Breast epithelium (tissue), 4 donors: ENCODE measurements around the gene CTCFL. TPM values are rescaled to one million over a fixed set of nuclear protein-coding genes. Genes with fewer than 3 reads are reported as not detected.
"Not testable (repeated sequence)": the region's sequence is repeated elsewhere in the genome, so short reads cannot be mapped to it uniquely, and the experiment has no call there.

Source experiments
- DNase-seq, 2 donors: peaks; one replicate each; pipeline ENCODE4 v3.0.0-alpha.2; 2019; ENCODE audit warnings: low spot score in 2 of 2
- H3K27ac ChIP-seq, 2 donors: fragments of 200-600 bp; sonication (generic) in 1 of 2; one replicate each; pipeline ENCODE4 v1.5.1; 2016 to 2019; ENCODE audit warnings: mild to moderate bottlenecking in 1 of 2
- H3K27me3 ChIP-seq, 2 donors: fragments of 200-600 bp; sonication (generic) in 1 of 2; one replicate each; pipeline versions ENCODE4 v1.5.1 to v1.6.0; 2017 to 2019; ENCODE audit warnings: control low read depth in 1 of 2, mild to moderate bottlenecking in 1 of 2
- H3K36me3 ChIP-seq: fragments of 200-600 bp; one replicate; pipeline ENCODE4 v1.5.1; 2019
- H3K4me1 ChIP-seq, 2 donors: fragments of 200-600 bp; sonication (generic); one replicate each; pipeline ENCODE4 v1.5.1; 2016 to 2019; ENCODE audit warnings: control low read depth in 1 of 2
- H3K4me3 ChIP-seq, 3 donors: fragments of 200-600 bp; sonication (generic); 1 replicate in 2 of 3; 2 replicates in 1 of 3; pipeline ENCODE4 v1.5.1; 2016 to 2019; ENCODE audit warnings: mild to moderate bottlenecking in 3 of 3, moderate library complexity in 2 of 3
- H3K9me3 ChIP-seq, 2 donors: fragments of 200-600 bp; sonication (generic) in 1 of 2; one replicate each; pipeline ENCODE4 v1.5.1; 2016 to 2019; ENCODE audit warnings: control low read depth in 1 of 2
- POLR2A ChIP-seq: fragments of 450-650 bp; IDR thresholded peaks from one replicate; pipeline ENCODE4 v1.6.1; 2016; ENCODE audit warnings: antibody characterized with exemption, mild to moderate bottlenecking, moderate library complexity
- POLR2AphosphoS5 ChIP-seq, 3 donors: sonication (generic); formaldehyde crosslinking; IDR thresholded peaks; one replicate each; pipeline ENCODE4 v1.6.1; 2017; ENCODE audit warnings: antibody characterized with exemption in 3 of 3
- intact Hi-C: fragments of 100-400 bp; cut with DNase I; formaldehyde crosslinking; loops from one replicate; pipeline ENCODE4 v1.15.1; 2023; ENCODE audit warnings: low total_unique reads
- total RNA-seq, 3 donors: library from RNA; depleted of rRNA; stranded (reverse); fragments of >200 nt; gene quantifications; one replicate each; pipeline ENCODE4 v1.1.0, GENCODE V29; 2016
- TF ChIP-seq, protein P1 (sequence below), 3 donors: fragments of 450-650 bp; IDR thresholded peaks; one replicate each; pipeline ENCODE4 v1.5.1; 2016 to 2017; ENCODE audit warnings: antibody characterized with exemption in 3 of 3, mild to moderate bottlenecking in 3 of 3, moderate library complexity in 3 of 3

The CTCFL gene
- total RNA-seq, 3 donors from 2014 or later, result not detected

DNA sequence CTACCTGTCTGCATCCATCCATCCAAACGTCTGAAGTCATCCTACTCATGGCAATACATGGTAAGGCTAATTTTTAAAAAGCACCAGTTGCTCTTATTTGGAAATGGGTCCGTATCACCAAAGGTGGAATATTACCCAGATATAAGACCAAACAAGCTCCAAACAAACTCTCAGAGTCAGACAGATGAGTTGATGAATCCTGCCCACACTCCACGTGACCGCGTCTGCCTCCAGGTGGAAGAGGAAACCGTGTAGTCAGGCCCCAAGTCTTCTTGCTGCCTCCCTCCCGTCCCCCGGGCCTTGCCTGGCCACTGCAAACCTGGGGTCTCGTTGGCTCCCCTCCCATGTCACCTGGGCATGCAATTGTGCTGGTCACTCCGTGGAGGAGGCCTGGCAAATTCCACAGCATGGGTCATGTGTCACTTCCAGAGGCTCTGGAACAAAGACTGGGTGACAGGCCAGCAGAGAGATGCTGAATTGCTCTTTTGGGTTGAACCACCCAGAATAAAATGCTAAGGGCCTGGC, 31.8 kb downstream of the CTCFL start:
- no peak overlapping the region for H3K27ac ChIP-seq
- H3K9me3 ChIP-seq, result no peaks in the 10 kb centered on the region
- no peak for DNase-seq
- no peak overlapping the region for H3K4me3 ChIP-seq
- TF ChIP-seq, protein P1, sequence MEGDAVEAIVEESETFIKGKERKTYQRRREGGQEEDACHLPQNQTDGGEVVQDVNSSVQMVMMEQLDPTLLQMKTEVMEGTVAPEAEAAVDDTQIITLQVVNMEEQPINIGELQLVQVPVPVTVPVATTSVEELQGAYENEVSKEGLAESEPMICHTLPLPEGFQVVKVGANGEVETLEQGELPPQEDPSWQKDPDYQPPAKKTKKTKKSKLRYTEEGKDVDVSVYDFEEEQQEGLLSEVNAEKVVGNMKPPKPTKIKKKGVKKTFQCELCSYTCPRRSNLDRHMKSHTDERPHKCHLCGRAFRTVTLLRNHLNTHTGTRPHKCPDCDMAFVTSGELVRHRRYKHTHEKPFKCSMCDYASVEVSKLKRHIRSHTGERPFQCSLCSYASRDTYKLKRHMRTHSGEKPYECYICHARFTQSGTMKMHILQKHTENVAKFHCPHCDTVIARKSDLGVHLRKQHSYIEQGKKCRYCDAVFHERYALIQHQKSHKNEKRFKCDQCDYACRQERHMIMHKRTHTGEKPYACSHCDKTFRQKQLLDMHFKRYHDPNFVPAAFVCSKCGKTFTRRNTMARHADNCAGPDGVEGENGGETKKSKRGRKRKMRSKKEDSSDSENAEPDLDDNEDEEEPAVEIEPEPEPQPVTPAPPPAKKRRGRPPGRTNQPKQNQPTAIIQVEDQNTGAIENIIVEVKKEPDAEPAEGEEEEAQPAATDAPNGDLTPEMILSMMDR (IDR thresholded peaks at IDR 0.05), result no peak
- TF ChIP-seq POLR2AphosphoS5 (IDR thresholded peaks at IDR 0.05), result no peak
- no peak for TF ChIP-seq POLR2A
- no peaks in the 10 kb centered on the region for H3K4me1 ChIP-seq
- intact Hi-C loops, result loop anchor here (10.0 kb wide), 1 partner anchor 98 kb away; the partner anchor contains the start of gene RBM38
- H3K27me3 ChIP-seq, result no peaks in the 10 kb centered on the region
- no peaks in the 10 kb centered on the region for H3K36me3 ChIP-seq

DNA sequence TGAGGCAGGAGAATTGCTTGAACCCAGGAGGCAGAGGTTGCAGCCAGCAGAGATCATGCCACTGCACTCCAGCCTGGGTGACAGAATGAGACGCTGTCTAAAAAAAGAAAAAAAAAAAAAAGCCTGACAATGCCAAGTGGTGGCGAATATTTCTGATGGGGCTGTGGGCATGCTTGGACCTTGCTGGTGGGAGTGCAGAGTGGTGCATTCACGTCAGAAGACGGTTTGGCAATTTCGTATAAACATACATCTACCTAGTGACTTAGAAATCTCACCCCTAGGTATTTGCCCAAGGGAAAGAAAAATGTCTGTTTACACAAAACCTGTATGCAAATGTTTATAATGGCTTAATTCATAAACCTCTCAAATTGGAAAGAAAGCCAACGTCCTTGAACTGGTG, 33.6 kb downstream of the CTCFL start:
- no peaks in the 10 kb centered on the region for H3K27me3 ChIP-seq
- TF ChIP-seq, protein P1 (IDR thresholded peaks at IDR 0.05), result no peak
- TF ChIP-seq POLR2AphosphoS5 (IDR thresholded peaks at IDR 0.05) (no peak), POLR2A (no peak)
- H3K36me3 ChIP-seq, result no peaks in the 10 kb centered on the region
- H3K9me3 ChIP-seq, result no peaks in the 10 kb centered on the region
- no peak overlapping the region for H3K4me3 ChIP-seq
- intact Hi-C loops, result loop anchor here (10.0 kb wide), 1 partner anchor 97 kb away; the partner anchor contains the start of gene RBM38
- DNase-seq, result no peak
- no peak overlapping the region for H3K27ac ChIP-seq
- H3K4me1 ChIP-seq, result no peaks in the 10 kb centered on the region

DNA sequence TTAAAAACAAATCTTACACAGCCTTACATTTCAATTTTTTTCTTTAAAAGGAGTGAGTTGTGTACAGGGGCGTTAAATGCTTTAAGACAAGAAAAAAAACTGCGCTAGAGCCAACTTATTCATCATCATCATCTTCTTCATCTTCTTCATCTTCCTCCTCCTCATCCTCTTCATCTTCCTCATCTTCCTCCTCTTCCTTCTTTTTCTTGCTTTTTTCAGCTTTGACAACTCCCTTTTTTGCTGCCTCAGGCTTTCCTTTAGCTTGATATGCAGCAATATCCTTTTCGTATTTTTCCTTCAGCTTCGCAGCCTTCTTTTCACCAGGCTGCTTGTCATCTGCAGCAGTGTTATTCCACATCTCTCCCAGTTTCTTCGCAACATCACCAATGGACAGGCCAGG, 36.7 kb downstream of the CTCFL start:
- intact Hi-C loops, H3K36me3 ChIP-seq, H3K4me1 ChIP-seq, H3K27ac ChIP-seq, H3K4me3 ChIP-seq, H3K27me3 ChIP-seq, DNase-seq, H3K9me3 ChIP-seq: not testable (repeated sequence)

DNA sequence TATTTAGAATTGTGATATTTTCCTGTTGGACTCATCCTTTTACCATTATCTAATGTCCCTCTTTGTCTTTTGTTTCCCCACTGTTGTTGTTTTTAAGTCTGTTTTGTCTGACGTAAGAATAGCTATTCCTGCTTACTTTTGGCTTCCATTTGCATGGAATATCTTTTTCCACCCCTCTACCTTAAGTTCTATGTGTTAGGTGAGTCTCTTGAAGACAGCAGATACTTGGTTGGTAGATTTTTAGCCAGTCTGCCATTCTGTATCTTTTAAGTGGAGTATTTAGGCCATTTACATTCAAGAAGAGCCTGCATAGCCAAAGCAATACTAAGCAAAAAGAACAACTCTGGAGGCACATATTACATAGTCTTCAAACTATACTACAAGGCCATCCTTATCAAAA, 39.2 kb downstream of the CTCFL start:
- Histone ChIP-seq H3K9me3 (no peaks in the 10 kb centered on the region), H3K4me3 (no peak overlapping the region), H3K36me3 (no peaks in the 10 kb centered on the region), H3K4me1 (no peaks in the 10 kb centered on the region), H3K27ac (no peak overlapping the region), H3K27me3 (peaks cover 0 to 3% of the 10 kb centered on the region in 2 donors)
- intact Hi-C loops, result no loop called here
- no peak for DNase-seq
- no peak for TF ChIP-seq POLR2AphosphoS5 (IDR thresholded peaks at IDR 0.05)
- TF ChIP-seq, protein P1 (IDR thresholded peaks at IDR 0.05), result no peak
- TF ChIP-seq POLR2A, result no peak

DNA sequence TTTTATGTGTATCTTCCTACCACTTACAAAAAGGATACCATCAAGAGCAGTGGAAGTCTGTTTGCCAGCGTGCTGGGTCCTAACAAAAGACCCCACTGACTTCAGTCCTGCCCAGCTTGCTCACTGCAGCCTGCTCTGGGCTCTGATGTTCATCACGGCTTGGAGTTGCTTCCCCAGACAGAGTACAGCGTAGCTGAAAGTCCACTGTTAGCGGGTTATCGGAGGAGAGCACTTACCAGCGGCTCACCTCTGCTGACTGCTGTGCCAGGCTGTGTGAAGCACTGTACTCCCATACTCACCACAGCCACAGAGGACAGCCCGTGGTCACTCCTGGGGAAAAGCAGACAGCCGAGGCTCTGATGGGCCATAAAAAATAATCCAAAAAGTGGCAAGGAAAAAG, 40.2 kb downstream of the CTCFL start:
- intact Hi-C loops, result no loop called here
- no peaks in the 10 kb centered on the region for H3K4me1 ChIP-seq
- H3K9me3 ChIP-seq, result no peaks in the 10 kb centered on the region
- no peak for DNase-seq
- H3K27ac ChIP-seq, result no peak overlapping the region
- TF ChIP-seq POLR2AphosphoS5 (IDR thresholded peaks at IDR 0.05) (no peak), POLR2A (no peak)
- TF ChIP-seq, protein P1 (IDR thresholded peaks at IDR 0.05), result no peak
- no peaks in the 10 kb centered on the region for H3K36me3 ChIP-seq
- H3K4me3 ChIP-seq, result no peak overlapping the region
- H3K27me3 ChIP-seq, result peaks cover 0 to 6% of the 10 kb centered on the region in 2 donors
